Measurements from ENCODE around the gene ANKRD33. TPM values are rescaled to one million over a fixed set of nuclear protein-coding genes. Genes with fewer than 3 reads are reported as not detected.

Gene ANKRD33, protein sequence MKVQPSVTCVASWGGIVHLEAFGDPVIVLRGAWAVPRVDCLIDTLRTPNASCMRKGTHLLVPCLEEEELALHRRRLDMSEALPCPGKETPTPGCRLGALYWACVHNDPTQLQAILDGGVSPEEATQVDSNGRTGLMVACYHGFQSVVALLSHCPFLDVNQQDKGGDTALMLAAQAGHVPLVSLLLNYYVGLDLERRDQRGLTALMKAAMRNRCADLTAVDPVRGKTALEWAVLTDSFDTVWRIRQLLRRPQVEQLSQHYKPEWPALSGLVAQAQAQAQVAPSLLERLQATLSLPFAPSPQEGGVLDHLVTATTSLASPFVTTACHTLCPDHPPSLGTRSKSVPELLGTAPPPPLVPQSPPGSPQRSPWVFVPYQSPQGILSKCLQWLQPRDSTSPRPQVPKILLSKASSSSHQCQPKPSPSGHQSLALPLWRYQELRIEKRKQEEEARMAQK
- total RNA-seq (2014; rRNA removed; shearing (Covaris generic)) (not detected in 2 replicates), polyA plus RNA-seq (2016; fragmentation: Nextera tagmentation; extraction: Ambion mirVana) (not detected in 2 replicates)

DNA sequence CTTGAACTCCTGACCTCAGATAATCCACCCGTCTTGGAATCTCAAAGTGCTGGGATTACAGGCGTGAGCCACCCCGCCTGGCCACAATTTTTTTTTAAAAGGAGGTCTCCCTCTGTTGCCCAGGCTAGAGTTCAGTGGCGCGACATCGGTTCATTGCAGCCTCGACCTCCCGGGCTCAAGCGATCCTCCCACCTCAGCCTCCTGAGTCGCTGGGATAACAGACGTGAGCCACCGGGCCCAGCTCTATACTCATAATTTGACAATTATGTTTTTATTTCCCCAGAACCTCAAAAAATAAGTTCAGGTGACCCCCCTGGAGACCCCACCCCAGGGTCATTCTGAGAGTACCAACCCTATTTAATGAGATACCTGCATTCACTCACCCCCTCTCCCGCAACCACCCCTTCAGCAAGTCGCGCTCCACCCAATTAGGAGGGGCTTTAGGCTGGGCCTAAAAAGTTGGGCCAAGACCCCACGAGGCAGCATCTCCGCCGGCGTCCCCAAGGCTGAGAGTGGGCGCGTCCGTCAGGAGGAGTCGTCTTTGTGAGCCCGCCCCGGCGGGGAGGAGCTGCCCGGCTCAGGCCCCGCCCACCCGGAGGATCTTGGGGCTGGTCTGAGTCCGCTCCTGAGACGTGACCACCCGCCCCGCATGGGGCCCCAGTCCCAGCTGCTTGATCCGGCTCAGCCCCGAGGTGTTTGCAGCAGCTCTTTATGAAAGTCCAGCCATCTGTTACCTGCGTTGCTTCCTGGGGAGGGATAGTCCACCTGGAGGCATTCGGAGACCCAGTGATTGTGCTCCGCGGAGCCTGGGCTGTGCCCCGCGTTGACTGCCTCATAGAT, at the start of gene ANKRD33:
TSS of gene ANKRD33 (plus strand) at position 628 of the 840 bp plus-strand sequence. CDS start at position 712, 84 bp downstream.
- Histone ChIP-seq H2AFZ (no peak within 1 kb of the TSS), H3K36me3 (ENCODE audit: low read depth) (no peaks in the 10 kb centered on the region), H3K9ac (no peak within 1 kb of the TSS), H3K79me2 (ENCODE audit: insufficient read depth) (no peaks in the 10 kb centered on the region), H4K20me1 (ENCODE audit: insufficient read depth) (no peaks in the 10 kb centered on the region), H3K9me3 (ENCODE audit: low read depth) (no peaks in the 10 kb centered on the region), H3K4me2 (ENCODE audit: unreplicated experiment) (no peak within 1 kb of the TSS), H3K9me2 (ENCODE audit: insufficient read depth) (no peaks in the 10 kb centered on the region), H3K27ac (no peak within 1 kb of the TSS), H3K27me3 (replicated peaks; ENCODE audit: insufficient read depth) (no peaks in the 10 kb centered on the region), H3K4me3 (no peak within 1 kb of the TSS), H3K4me1 (ENCODE audit: insufficient read depth) (peaks cover 12% of the 10 kb centered on the region), H3F3A (ENCODE audit: insufficient read depth) (peaks cover 22% of the 10 kb centered on the region)
- 67 to 72% methylated on average over 41 of the region's 41 CpGs for WGBS, 2 experiments (ENCODE audit: low coverage in 1 of 2, low lambda C conversion rate in 2 of 2, missing lambda C conversion rate in 2 of 2)
- peak; percentile 35 for DNase-seq
- in situ Hi-C loops (cut with MboI) = no loop called here
- no peak for TF ChIP-seq EZH2 (IDR thresholded peaks at IDR 0.05; ENCODE audit: insufficient read depth, poor library complexity, severe bottlenecking)
- no peak for TF ChIP-seq EZH2phosphoT487 (IDR thresholded peaks at IDR 0.05; ENCODE audit: insufficient read depth, low read depth)

DNA sequence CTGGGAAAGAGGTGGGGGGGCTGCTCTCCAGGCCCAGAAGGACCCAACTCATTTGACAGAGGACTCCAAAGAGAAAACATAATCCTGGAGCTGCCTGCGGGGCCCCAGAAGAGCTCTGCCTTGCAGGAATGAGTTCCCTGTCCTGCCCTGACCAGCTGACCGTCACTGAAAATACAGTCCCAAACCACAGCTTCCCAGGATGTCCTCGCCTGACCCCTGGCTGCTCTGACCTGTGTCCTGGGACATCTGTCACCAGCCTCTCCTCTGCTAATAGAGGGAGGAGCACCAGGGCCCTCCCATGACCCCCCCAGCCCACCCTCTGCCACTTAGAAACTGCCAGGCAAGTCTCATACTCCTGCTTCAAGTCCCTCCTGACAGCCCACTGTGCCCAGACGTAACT, 49.1 kb upstream of the ANKRD33 start:
- Histone ChIP-seq H3K27me3 (replicated peaks; ENCODE audit: insufficient read depth) (peaks cover 69% of the 10 kb centered on the region), H3K27ac (no peak overlapping the region), H3K36me3 (ENCODE audit: low read depth) (no peaks in the 10 kb centered on the region), H4K20me1 (ENCODE audit: insufficient read depth) (no peaks in the 10 kb centered on the region), H3K4me1 (ENCODE audit: insufficient read depth) (no peaks in the 10 kb centered on the region), H3K9ac (no peak overlapping the region), H3K4me2 (ENCODE audit: unreplicated experiment) (no peak overlapping the region), H3K79me2 (ENCODE audit: insufficient read depth) (no peaks in the 10 kb centered on the region), H3K4me3 (no peak overlapping the region), H2AFZ (no peak overlapping the region), H3K9me3 (ENCODE audit: low read depth) (no peaks in the 10 kb centered on the region), H3K9me2 (ENCODE audit: insufficient read depth) (no peaks in the 10 kb centered on the region), H3F3A (ENCODE audit: insufficient read depth) (no peaks in the 10 kb centered on the region)
- in situ Hi-C loops (cut with MboI) = no loop called here
- TF ChIP-seq EZH2phosphoT487 (IDR thresholded peaks at IDR 0.05; ENCODE audit: insufficient read depth, low read depth) = no peak
- no peak for TF ChIP-seq EZH2 (IDR thresholded peaks at IDR 0.05; ENCODE audit: insufficient read depth, poor library complexity, severe bottlenecking)
- no peak for DNase-seq
- 49 to 56% methylated on average over 4 of the region's 4 CpGs for WGBS, 2 experiments (ENCODE audit: low coverage in 1 of 2, low lambda C conversion rate in 2 of 2, missing lambda C conversion rate in 2 of 2)

DNA sequence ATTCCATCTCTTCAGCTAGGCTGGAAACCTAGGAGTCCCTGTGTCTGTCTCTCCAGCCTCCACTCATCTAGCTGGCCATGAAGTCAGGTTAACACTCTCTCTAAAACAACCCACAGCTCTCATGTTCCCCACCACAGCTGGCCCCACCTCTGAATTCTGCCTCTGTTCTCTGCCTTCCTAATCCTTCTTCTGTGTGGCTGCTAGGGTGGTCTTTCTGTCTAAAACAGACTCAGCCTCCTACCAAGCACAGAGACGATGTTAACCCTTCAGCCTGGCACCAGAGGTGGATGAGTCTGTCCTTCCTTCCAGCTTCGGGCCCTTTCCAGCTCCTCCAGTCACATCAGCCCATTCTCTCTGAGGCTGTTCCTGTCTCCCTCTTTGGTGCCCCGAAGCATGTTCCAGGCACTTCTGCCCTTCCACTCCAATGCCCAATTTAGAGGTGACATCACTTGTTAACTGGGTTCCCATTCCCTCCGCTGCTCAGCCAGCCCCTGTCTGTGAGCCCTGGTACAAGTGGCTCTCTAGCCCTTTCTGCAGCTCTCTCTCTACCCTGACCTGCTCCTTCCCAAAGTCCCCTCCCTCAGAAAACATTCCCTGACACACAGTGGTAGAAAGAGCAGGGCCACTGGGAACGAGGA, 48.5 kb upstream of the ANKRD33 start:
- H3K4me3 ChIP-seq = no peak overlapping the region
- H3K27ac ChIP-seq = no peak overlapping the region
- H3K9me3 ChIP-seq (ENCODE audit: low read depth) = no peaks in the 10 kb centered on the region
- 44 to 50% methylated on average over 5 of the region's 5 CpGs for WGBS, 2 experiments (ENCODE audit: low coverage in 1 of 2, low lambda C conversion rate in 2 of 2, missing lambda C conversion rate in 2 of 2)
- no peak overlapping the region for H2AFZ ChIP-seq
- H3K36me3 ChIP-seq (ENCODE audit: low read depth) = no peaks in the 10 kb centered on the region
- no peaks in the 10 kb centered on the region for H3K79me2 ChIP-seq (ENCODE audit: insufficient read depth)
- no peak for DNase-seq
- no peak overlapping the region for H3K9ac ChIP-seq
- in situ Hi-C loops (cut with MboI) = no loop called here
- H3K4me2 ChIP-seq (ENCODE audit: unreplicated experiment) = no peak overlapping the region
- no peaks in the 10 kb centered on the region for H3K4me1 ChIP-seq (ENCODE audit: insufficient read depth)
- peaks cover 74% of the 10 kb centered on the region for H3K27me3 ChIP-seq (replicated peaks; ENCODE audit: insufficient read depth)
- no peaks in the 10 kb centered on the region for H4K20me1 ChIP-seq (ENCODE audit: insufficient read depth)
- H3K9me2 ChIP-seq (ENCODE audit: insufficient read depth) = no peaks in the 10 kb centered on the region
- no peak for TF ChIP-seq EZH2 (IDR thresholded peaks at IDR 0.05; ENCODE audit: insufficient read depth, poor library complexity, severe bottlenecking)
- TF ChIP-seq EZH2phosphoT487 (IDR thresholded peaks at IDR 0.05; ENCODE audit: insufficient read depth, low read depth) = no peak
- no peaks in the 10 kb centered on the region for H3F3A ChIP-seq (ENCODE audit: insufficient read depth)

DNA sequence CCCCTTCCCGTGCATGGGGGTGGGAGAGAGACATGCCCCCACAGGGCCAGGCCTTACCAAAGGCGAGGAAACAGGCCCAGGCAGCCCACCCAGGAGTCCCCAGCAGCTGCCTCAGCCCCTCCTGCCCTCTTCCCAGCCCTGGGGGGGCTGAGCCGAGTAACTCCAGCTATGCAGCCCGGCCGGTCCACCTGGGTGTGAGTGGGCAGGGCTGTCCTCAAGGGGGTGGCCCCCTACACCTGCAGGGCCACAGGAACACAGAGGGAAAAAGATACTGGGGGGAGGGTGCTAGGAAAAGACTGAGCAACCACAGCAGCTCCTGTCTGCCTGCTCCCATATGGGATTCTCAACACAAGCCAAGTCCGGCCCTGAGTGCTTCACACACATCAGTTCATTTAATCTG, 46.9 kb upstream of the ANKRD33 start:
- WGBS, 2 experiments (ENCODE audit: low coverage in 1 of 2, low lambda C conversion rate in 2 of 2, missing lambda C conversion rate in 2 of 2) = 46 to 56% methylated on average over 6 of the region's 6 CpGs
- no peak overlapping the region for H2AFZ ChIP-seq
- in situ Hi-C loops (cut with MboI) = no loop called here
- H3K27me3 ChIP-seq (replicated peaks; ENCODE audit: insufficient read depth) = peaks cover 76% of the 10 kb centered on the region
- H3F3A ChIP-seq (ENCODE audit: insufficient read depth) = no peaks in the 10 kb centered on the region
- TF ChIP-seq EZH2phosphoT487 (IDR thresholded peaks at IDR 0.05; ENCODE audit: insufficient read depth, low read depth) (no peak), EZH2 (IDR thresholded peaks at IDR 0.05; ENCODE audit: insufficient read depth, poor library complexity, severe bottlenecking) (no peak)
- no peak for DNase-seq
- H3K9me2 ChIP-seq (ENCODE audit: insufficient read depth) = no peaks in the 10 kb centered on the region
- H3K4me3 ChIP-seq = no peak overlapping the region
- no peaks in the 10 kb centered on the region for H3K9me3 ChIP-seq (ENCODE audit: low read depth)
- no peaks in the 10 kb centered on the region for H3K36me3 ChIP-seq (ENCODE audit: low read depth)
- no peaks in the 10 kb centered on the region for H3K4me1 ChIP-seq (ENCODE audit: insufficient read depth)
- no peak overlapping the region for H3K9ac ChIP-seq
- H3K79me2 ChIP-seq (ENCODE audit: insufficient read depth) = no peaks in the 10 kb centered on the region
- H3K4me2 ChIP-seq (ENCODE audit: unreplicated experiment) = no peak overlapping the region
- no peaks in the 10 kb centered on the region for H4K20me1 ChIP-seq (ENCODE audit: insufficient read depth)
- no peak overlapping the region for H3K27ac ChIP-seq

Measured in GM23248 (cell line).